Keratinocyte (primary cell): ENCODE results near the gene FAM209B.

Experiments used
- EZH2 ChIP-seq: IDR thresholded peaks from one replicate; pipeline ENCODE4 v1.6.1; 2012; ENCODE audit warnings: inconsistent platforms, mild to moderate bottlenecking, low read length, moderate library complexity
- TF ChIP-seq, protein P1 (sequence below), 3 experiments: IDR thresholded peaks in 1 of 3; conservative IDR thresholded peaks in 1 of 3; optimal IDR thresholded peaks in 1 of 3; 2 replicates in 2 of 3; 3 replicates in 1 of 3; pipeline versions ENCODE3 to v1.5.1; 2011; ENCODE audit warnings: low read length in 3 of 3, mild to moderate bottlenecking in 3 of 3, moderate library complexity in 2 of 3, control low read depth in 1 of 3, inconsistent platforms in 1 of 3; ENCODE audit not compliant: insufficient read depth in 2 of 3; ENCODE audit errors: extremely low read depth in 1 of 3

- TF ChIP-seq, protein P1, sequence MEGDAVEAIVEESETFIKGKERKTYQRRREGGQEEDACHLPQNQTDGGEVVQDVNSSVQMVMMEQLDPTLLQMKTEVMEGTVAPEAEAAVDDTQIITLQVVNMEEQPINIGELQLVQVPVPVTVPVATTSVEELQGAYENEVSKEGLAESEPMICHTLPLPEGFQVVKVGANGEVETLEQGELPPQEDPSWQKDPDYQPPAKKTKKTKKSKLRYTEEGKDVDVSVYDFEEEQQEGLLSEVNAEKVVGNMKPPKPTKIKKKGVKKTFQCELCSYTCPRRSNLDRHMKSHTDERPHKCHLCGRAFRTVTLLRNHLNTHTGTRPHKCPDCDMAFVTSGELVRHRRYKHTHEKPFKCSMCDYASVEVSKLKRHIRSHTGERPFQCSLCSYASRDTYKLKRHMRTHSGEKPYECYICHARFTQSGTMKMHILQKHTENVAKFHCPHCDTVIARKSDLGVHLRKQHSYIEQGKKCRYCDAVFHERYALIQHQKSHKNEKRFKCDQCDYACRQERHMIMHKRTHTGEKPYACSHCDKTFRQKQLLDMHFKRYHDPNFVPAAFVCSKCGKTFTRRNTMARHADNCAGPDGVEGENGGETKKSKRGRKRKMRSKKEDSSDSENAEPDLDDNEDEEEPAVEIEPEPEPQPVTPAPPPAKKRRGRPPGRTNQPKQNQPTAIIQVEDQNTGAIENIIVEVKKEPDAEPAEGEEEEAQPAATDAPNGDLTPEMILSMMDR (optimal IDR thresholded peaks at IDR 0.05 in 1 of 3, IDR thresholded peaks at IDR 0.05 in 1 of 3, conservative IDR thresholded peaks at IDR 0.05 in 1 of 3; ENCODE audit: extremely low read depth in 1 of 3, insufficient read depth in 2 of 3, low read length in 3 of 3), result no peak
- no peak for TF ChIP-seq EZH2
Observed at GRCh38 chr20:56511926-56512325, 21.1 kb upstream of the FAM209B start.
